Stimulated activated CD4-positive, alpha-beta T cell treated with anti-CD3 and anti-CD28 coated beads, Interleukin-15, amount 100 ng/mL, for 24 hours (primary cell): ENCODE results near the gene ZNF438.
"Not testable (repeated sequence)": the region's sequence is repeated elsewhere in the genome, so short reads cannot be mapped to it uniquely, and the experiment has no call there.

Source experiments
- DNase-seq: peaks from one replicate; pipeline ENCODE4 v3.0.0-alpha.2; 2020

ZNF438 gene

DNA sequence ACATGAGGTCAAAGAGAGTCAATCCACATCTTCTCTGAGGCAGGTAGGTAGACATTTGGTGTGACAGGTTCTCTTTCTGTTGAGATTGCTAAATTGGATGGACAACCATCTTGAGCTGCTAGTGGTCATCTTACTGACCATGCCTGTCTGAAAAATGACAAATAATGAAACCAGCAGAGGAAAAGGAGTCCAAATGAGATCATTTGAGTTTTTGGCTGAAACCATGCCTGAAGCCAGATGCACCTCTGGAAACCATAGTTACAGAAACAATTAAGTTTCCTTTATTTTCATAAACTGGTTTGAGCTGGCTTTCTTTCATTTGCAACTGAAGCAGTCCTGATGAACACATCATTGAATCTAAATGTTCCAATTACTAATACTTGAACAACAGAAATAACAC is 100.6 kb downstream of the ZNF438 start:
- no peak for DNase-seq

- DNase-seq = no peak
Observed at GRCh38 chr10:30929901-30930520, 101.7 kb downstream of the ZNF438 start.

DNA sequence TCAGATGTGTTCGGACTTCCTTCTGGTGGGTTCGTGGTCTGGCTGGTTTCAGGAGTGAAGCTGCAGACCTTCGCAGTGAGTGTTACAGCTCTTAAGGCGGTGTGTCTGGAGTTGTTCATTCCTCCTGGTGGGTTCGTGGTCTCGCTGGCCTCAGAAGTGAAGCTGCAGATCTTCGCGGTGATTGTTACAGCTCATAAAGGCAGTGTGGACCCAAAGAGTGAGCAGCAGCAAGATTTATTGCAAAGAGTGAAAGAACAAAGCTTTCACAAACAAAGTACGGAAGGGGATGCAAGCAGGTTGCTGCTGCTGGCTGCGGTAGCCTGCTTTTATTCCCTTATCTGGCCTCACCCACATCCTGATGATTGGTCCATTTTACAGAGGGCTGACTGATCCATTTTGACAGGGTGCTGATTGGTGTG is 102.3 kb downstream of the ZNF438 start:
- DNase-seq = not testable (repeated sequence)

GRCh38 chr10:30928742-30929141 is 102.9 kb downstream of the ZNF438 start:
- no peak for DNase-seq

- no peak for DNase-seq
Observed at GRCh38 chr10:30918651-30919050, 113.0 kb downstream of the ZNF438 start.

DNA sequence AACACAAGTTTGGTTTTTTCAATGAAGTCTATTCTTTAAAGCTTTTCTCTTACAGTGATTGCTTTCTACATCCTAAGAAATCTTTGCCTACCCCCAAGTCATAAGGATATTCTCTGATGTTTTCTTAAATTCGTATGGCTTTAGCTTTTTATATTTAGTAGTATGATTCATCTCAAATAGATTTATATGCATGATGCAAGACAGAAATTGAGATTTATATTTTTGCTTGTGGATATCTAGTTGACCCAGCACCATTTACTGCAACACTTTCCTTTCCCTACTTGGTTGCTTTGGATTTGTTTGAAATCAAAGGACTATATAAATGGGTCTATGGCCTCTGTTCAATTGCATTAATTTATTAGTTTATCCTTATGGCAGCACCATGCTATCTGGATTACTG is 113.9 kb downstream of the ZNF438 start:
- no peak for DNase-seq

DNA sequence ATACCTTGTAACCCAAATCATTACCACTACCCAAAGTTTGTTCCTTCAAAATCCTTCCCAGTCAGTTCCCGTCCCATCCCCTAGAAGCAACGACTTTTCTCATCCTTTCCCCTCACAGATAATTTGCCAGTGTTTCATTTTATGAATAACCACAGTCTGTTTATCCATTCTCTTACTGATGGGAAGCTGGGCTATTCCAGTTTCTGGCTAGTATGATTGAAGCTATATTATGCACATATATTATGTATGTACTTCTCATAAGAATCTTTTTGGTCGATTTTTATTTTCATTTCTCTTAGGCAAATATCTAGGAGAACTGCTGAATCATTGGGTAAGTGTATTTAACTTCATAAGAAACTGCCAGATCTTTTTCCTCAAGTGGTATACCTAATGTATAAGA is 114.6 kb downstream of the ZNF438 start:
- DNase-seq = no peak

- DNase-seq = no peak
Observed at GRCh38 chr10:30915146-30915545, 116.5 kb downstream of the ZNF438 start.

DNA sequence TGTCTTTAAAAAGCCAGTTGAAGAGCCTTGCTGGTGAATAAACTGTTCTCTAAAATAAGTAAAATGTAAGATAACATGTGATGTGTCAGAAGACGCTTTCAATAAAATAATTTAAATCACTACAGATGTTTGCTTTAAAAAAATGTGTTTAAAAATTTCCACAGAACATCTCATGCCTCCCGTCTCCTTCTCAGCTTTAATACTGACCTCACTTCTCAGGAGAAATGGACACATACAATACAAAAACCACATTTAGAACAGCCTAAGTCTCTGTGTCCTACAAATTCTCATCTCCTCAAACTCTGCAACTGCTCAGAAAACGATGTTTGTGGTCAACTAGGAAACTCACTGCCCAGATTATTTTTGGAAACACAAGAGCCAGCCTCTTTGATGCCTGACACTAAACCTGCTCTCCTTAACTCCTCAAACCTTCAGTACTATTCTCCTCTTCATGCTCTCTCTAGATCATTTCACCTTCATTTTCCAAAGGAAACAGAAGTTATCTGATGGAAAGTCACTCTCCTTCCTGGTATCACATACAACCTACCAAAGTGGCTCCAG is 120.3 kb downstream of the ZNF438 start:
- DNase-seq = no peak

DNA sequence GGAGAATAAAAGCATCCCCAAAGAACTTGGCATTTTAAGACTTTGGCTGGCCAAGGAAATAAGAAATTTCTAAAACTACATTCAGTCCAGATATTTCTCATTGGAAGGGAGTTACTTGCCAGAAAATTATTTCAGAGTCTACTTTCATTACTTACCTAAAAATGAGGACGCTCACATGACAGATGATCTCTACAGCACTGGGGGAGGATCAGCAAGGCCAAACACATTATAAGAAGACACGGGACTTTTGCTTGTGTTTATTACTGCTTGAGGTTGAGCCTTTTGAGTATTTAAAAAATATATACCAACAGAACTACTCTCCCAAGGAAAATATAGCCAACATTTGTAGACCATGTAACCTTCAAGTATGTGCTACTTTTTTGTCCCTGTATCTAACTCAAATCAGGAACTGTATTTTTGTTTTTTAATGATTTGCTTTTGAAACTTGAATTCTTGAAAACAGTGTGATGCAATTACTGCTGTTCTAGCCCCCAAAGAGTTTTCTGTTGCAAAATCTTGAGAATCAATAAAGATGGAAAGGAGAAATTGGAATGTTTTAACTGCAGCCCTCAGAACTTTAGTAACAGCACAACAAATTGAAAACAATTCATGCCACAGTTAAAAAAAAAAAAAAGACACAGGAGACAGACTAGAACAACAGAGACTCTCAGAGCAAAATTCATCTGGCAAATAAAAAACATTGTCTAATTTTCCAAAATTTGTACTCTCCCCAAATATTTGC is 128.1 kb downstream of the ZNF438 start:
- no peak for DNase-seq

GRCh38 chr10:30902621-30903396 is 128.9 kb downstream of the ZNF438 start:
- DNase-seq = no peak

DNA sequence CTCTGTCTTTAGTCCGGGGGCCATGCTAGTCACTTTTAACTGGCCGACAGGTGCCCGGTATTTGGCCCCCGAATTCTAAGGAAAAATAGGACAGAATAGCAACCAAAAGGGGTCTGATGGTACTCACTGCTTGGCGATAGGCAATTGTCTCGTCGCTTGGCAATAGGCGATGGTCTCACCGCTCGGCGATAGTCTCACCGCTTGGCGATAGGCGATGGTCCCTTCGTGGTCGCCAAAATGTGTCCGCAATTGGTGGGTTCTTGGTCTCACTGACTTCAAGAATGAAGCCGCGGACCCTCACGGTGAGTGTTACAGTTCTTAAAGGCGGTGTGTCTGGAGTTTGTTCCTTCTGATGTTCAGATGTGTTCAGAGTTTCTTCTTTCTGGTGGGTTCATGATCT is 130.2 kb downstream of the ZNF438 start:
- DNase-seq = not testable (repeated sequence)

- DNase-seq = no peak
Observed at GRCh38 chr10:30898964-30899363, 132.7 kb downstream of the ZNF438 start.

DNA sequence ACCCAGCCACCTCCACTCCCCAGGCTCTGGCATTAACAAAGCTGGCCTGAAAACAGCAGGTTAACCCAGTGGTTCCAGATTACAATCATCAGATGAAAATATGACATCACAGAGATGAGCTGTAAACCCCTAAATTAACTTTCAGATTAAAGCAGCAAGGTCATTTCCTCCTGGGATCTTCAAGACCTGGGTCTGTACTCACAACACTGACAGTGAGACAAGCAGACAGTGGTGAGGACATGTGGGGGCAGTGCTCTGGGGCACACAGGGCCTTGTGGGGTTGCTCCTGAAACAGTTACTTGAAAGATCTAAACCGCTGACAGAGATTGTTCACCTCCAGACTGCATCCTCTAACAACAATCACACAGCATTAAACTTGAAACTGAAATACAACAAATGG is 134.1 kb downstream of the ZNF438 start:
- peak; percentile 6 for DNase-seq

GRCh38 chr10:30897048-30897447 is 134.6 kb downstream of the ZNF438 start:
- no peak for DNase-seq

DNA sequence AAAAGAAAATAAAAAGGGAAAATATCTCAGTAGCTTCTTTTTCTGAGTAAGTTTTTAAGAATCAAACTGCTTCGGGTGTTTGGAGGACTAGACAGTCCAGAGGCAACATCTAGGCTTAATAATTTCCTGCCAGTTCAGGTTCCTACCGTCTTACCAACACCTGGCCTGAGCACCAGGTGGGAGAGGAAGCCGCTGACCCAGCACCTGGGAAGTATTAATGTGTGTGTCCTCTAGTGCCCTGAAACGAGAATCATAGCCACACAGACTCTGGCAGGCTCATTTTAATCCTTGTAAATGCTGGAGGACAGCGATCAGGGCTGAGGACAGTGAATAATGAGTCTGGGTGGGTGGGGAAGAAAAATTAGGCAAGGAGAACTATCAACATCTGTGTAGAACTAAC is 137.4 kb downstream of the ZNF438 start:
- DNase-seq = no peak

GRCh38 chr10:30893208-30893607 is 138.5 kb downstream of the ZNF438 start:
- DNase-seq = no peak

DNA sequence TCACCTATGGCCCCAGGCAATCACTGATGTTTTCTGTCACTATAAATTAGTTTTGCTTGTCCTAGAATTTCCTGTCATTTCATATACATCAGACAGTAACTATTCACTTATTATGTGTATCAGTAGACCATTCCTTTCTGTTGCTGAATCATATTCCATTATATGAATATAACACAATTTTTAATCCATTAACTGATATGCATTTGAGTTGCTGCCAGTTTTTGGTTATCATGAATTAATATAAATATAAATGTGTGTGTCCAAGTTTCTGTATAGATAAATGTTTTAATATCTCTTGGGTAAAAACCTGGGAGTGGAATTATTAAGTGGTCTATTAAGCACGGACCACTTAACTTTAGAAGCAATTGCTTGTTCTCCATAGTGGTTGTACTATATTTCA is 143.8 kb downstream of the ZNF438 start:
- DNase-seq = no peak

GRCh38 chr10:30885423-30885822 is 146.2 kb downstream of the ZNF438 start:
- no peak for DNase-seq

DNA sequence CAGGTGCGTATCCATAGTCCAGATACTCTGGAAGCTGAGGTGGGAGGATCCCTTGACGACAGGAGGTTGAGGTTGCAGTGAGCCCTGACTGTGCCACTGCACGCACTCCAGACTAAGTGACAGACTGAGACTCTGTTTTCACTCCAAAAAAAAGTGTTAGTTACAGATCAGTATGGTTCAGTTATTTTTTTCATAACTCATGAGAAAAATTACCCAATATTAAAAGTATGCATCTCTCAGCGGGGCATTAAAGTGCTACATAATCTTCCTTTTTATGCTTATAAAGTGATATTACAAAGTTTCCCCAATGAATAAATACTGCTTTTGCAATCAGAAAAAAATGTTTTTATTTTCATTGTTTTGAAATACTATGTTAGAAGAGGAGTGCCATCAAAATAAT is 147.9 kb downstream of the ZNF438 start:
- no peak for DNase-seq

DNA sequence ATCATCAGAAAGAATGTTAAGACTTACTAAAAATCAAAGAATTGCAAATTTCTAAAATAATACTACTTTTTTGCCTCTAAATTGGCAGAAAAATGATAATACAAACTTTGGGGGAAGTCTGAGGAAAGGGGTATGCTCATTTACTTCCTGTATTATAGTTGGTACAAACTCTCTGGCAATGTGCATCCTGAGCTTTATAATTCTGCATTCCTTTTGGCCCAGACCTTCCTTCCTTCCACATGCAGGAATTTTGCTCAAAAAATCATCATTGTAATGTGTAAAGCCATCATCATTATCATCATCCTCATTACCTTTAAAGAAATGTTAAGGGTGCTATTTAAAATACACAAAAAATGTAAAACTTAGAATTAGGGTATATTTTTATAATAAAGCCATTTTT is 148.5 kb downstream of the ZNF438 start:
- no peak for DNase-seq

GRCh38 chr10:30882281-30882680 is 149.4 kb downstream of the ZNF438 start:
- no peak for DNase-seq

DNA sequence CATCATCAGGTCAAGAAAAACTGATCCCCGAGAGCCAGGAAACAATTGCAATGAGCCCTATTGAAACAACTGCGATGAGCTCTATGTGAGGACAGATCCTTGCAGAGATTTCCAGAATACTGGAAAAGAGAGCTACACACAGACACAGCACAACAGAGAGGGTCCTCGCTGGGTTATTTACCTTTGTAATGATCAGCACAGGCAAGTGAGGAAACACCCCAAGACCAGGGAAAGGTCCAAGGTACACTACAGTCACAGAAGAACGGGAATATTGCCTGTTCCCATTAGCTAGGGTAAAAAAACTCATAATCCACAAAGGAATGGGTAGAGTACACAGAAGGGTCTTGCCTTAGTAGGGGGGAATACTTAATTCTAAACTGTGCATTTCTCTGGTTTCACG is 152.7 kb downstream of the ZNF438 start:
- no peak for DNase-seq

- no peak for DNase-seq
Observed at GRCh38 chr10:30877111-30877510, 154.6 kb downstream of the ZNF438 start.
